Mucosa of gallbladder (tissue), 1 donor: ENCODE results near the gene CD24. TPM values are rescaled to one million over a fixed set of nuclear protein-coding genes. Genes with fewer than 3 reads are reported as not detected.
"Not testable (repeated sequence)": the region's sequence is repeated elsewhere in the genome, so short reads cannot be mapped to it uniquely, and the experiment has no call there.

Experiments used
- DNase-seq: peaks from one replicate; pipeline ENCODE4 v3.0.0-alpha.2; 2020; ENCODE audit warnings: low spot score
- total RNA-seq: library from RNA; stranded (reverse); gene quantifications from one replicate; pipeline ENCODE4 v1.2.1, GENCODE V29; 2021
- donor health status: DM: no; HTN: no; CAD: no.

CD24 gene, protein sequence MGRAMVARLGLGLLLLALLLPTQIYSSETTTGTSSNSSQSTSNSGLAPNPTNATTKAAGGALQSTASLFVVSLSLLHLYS
- 2,531 TPM for total RNA-seq

DNA sequence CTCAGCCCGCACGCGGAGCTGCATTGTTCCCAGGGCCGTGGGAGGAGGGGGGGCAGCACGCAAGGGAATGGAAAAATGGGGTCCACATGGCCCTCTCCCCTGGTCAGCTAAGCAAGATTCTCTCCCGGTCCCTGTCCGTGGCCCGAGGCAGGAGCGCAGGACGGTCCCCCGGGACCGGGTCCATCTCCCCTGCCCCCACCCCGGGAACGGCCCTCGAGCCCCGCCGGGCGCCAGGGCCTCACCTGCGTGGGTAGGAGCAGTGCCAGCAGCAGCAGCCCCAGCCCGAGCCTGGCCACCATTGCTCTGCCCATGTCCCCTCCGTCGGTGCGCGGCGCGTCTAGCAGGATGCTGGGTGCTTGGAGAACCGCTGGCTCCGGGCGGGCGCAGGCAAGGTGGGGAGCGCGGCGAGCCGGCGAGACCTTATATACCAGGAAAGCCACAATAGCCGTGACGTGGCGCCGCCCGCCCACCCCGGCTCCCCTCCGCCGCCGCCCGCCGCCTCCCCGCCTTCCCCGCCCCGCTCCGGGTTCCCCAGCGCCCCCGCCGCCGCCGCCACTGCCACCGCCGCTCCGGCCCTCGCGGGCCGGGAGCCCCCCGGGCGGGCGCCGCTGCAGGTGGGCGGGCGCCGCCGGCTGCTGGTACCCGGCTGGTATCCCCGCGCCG is at the start of gene CD24:
CD24 (minus strand) TSS at position 394 of the 663 bp plus-strand sequence; CDS start at position 311, 83 bp downstream.
- peak; percentile 69 for DNase-seq

DNA sequence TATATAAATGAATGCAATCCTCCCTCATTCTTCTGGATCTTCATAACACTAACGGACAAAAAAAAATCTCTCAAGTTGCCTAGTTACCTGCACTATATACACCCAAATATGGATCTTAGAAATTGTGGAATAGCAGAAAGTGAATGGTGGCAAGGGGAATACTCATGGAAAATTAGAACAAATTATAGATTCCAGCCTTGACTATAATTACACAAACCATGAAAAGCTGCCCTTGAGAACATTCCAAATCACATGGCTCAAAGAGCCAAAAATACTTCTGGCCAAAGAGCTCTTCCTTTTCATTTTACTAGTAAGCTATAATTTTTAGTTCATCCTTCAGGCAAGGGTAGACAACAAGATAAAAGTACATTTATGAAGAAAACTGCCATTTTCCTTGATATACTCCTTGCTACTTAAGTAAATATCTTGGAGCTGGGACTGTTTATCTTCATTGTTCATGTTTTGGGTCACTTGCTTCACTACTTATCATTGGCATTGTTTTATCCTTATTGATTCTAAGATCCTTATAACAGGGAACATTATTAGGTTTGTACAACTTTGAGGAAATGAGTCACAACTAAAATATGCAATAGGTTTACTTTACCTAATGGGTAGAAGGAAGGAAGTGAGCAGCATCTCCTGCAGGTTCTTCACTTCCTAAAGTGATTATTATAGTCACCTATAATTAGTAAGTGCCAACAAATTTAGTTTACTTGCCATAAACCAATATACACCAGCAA is 47.1 kb upstream of the CD24 start:
- no peak for DNase-seq

DNA sequence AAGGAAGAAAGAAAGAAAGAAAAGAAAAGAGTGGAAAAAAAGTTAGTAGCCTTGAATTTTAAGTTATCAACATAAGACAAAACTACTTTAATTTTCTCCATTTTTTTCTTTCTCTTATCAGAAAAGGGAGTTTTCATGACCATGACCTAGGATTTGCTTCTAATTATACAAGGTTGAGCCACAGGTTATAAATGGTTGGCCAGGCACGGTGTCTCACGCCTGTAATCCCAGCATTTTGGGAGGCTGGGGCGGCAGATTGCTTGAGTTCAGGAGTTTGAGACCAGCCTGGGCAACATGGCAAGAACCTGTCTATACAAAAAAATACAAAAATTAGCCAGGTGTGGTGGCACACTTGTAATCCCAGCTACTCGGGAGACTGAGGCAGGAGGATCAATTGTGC is 45.7 kb upstream of the CD24 start:
- DNase-seq, result no peak

DNA sequence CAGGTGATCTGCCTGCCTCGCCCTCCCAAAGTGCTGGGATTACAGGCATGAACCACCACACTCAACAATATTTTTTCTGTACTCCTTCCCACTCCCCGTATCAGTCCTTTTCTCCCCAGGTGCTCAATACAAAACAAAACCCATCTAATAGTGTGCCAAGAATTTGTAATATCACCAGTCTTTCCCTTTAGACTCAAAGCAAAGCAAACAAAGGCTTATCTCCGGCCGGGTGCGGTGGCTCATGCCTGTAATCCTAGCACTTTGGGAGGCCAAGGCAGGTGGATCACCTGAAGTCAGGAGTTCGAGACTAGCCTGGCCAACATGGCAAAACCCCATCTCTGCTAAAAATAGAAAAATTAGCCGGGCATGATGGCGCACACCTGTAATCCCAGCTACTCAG is 45.1 kb upstream of the CD24 start:
- not testable (repeated sequence) for DNase-seq

DNA sequence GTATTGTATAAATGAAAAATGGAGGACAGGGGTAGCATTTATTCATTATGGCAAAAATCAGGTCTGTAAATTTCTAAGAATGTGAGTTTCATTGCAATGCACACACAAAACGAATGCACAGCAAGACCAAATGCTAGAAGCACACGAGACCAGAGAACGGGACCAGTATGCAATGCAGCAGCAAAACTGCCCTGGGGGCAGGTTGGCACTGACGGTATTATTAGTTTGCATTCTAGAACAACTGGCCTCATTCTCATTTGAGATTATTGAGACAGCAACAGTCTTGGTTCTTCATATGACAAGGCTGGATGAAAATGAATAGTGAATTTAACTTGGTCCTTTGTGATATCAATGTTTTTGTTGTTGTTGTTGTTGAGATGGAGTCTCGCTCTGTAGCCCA is 44.5 kb upstream of the CD24 start:
- DNase-seq, result no peak

DNA sequence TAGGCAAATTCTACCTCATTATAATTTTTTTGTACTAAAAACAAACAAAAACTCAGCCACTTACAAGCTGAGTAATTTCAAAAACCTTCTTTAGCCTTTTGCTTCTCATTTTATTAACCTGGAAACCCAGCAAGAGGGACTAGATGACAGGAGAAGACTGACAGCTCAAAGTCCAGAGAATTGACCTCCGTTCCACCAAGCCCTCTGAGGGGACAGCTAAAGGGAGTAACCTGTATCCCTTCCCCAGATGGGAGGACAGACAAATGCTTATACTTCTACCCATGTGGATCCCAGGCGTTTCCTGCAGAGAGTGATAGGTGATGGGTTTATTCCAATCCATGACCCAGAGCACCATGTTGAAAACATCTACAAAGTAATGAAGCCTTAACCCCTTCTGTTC is 35.0 kb upstream of the CD24 start:
- no peak for DNase-seq

DNA sequence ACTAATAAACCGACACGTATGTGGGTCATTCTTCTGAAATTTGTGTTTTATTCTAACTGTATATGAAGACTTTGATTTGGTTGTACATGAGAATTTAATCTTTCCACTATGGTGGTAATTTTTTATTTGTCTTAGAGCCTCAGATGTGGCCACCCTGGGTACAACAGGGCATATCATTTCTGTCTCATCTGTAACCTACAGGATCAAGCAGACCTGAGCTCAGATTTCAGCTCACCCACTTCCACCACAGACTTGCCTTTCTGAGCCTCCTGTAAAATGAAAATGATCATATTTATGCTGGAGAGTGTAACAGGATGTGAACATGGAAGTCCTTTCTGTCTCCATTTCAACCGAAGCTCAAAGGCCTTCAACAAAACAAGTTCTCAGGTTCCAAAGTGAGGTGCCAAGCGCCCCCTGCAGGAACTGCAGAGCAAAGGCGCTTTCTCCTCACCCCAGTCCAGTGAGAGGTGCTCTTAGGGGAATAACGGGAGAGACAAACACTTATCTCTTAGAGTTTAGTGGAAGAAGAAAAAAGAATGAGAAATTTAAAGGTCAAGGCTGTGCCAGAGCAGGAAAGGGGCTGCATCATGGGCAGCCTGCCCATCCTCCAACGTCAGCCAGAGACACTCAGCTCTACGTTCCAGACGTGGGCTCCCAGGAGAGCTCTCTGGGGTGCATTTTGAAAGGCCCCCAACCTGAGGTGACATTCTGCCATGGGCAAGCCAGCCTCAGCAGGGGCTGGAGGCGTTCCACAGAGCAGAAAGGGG is 23.0 kb upstream of the CD24 start:
- DNase-seq, result peak; percentile 33

DNA sequence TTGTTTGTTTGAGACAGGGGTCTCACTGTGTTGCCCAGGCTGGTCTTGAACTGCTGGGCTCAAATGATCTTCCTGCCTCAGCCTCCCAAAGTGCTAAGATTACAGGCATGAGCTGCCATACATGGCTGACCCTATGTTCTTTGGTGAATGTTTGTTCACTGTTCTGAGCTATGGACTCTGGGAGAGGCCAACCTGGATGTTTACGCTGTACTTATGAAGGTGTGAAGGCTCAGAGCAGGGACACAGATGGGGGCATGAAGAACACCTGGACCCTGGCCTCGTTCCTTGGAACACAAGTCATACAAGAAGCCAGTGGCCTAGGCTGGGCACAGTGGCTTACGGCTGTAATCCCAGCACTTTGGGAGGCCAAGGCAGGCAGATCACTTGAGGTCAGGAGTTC is 21.1 kb upstream of the CD24 start:
- DNase-seq, result no peak

DNA sequence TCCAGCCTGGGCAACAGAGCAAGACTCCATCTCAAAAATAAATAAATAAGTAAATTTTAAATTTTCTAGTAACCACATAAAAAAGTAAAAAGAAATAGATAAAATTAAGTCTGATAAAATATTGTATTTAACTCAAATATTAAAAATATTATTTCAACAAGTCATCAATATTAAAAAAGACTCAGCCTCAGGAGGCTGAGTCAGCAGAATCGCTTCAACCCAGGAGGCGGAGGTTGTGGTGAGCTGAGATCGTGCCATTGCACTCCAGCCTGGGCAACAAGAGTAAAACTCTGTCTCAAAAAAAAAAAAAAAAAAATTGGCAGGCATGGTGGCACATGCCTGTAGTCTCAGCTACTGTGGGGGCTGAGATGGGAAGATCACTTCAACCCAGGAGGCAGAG is 15.2 kb upstream of the CD24 start:
- DNase-seq, result not testable (repeated sequence)

DNA sequence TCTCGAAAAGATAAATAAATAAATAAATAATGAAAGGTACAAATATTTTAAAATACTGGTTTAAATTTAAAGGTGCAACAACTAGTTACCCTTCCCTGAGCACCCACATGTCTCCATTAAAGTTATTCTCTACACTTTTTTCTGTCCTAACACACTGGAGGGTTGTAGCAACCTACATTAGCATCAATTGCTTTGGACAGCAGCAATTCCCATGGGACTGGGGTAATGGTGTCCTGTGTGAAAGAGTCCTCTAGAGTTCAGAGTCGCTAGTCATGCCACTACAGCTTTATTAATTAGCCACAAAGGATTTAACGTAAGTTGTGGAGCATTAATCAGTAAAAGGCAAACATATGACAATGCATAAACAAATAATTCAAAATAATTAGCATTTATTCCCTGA is 14.1 kb upstream of the CD24 start:
- no peak for DNase-seq

DNA sequence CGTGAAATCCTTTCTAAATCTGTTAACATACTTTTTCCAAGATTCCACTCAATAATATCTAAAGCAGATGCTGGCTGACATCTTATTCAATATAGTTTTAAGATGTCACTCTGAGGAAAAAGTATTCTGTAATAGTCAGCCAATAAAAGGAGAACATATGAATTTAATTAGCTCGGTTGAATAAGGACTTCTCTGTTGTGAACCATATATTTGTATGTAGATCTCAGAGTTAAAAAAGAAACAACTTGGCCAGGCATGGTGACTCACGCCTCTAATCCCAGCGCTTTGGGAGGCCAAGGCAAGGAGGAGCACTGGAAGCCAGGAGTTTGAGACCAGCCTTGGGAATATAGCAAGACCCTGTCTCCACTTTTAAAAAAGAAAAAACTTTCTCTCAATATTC is 7.4 kb upstream of the CD24 start:
- no peak for DNase-seq

DNA sequence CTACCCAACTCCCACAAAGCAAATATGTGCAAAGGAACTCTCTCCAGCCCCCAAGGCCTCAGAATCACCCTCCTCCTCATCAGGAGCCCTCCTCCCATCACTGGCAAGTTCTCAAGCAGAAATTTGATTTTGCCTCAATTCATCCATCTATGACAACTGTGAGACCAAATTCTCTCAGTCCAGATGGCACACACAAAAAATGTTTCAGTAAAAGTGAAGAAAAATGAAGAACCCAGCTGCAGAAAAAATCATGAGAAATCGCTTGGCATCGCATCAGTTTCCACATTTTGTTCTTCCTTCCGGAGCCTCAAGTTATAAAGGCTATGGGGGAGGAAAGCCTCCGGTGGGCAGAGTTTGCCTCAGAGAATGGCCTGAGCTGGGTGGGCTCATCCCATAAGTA is 6.4 kb upstream of the CD24 start:
- no peak for DNase-seq

DNA sequence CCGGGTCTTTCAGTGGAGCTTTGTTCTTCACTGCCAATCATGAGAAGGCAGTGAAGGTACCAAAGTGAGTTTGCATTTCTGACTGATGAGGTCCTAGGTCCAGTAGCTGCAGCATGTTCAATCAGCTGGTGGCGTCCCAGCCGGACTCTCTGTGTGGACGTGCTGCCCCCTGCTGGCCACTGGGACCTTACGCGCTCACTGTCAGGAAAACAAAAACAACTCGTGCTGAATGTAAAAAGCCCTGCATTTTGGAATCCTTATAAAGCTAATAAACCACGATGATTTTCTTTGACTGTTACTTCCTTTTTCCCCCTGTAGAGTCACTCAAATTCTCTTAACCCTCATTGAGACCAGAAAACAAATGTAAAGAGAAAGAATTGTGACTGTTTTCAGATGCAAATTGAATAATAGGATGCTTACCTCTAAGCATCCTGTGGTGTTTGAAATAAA is 4.9 kb upstream of the CD24 start:
- peak; percentile 89 for DNase-seq

DNA sequence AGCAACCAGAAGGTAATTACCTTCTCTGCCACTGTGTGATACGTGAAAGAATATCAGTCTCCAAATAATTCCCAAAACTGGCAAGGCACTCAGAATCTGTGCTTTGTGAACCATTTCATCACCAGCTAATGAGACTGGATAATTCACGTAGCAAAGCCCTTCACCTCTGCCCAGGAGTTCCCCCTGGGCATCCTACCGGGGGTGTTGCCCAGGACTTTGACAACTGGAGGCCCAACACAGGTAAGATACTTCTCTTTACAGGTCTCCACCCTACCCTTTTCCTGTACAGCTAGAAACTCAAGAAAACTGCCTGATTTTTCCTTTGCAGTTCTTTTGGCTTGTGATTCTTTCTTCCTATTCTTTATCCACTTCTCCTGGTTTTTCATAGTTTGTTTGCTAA is 2.7 kb upstream of the CD24 start:
- no peak for DNase-seq

DNA sequence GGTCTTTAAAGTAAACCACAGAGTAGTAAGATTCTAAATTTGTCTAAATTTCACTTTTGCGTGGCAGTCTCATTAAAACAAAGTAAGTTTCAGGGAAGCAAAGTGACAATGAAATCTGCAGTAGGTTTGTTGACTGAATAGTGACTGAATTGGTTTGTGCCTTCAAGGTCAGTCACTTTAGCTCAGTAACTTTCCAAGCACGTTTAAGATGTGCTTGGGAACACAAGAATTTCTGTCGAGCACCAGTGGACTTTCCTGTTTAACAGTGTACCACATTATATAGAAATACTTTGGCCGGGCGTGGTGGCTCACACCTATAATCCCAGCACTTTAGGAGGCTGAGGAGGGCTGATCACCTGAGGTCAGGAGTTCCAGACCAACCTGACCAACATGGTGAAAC is 1.7 kb upstream of the CD24 start:
- no peak for DNase-seq

DNA sequence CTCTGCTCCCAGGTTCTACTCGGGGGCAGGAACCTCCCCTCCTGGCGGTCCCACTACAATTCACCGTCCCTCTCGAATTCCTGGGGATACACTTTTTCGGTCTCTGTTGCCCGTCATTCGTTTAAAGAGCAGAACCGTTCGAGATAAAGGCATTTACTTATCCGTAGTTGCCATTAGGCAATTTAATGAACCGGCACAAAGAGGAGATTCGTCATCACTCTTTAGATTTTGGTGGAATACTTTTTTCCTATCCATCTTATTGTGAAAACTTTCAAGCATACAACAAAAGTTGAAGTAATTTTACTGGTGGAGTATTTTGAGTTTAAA is 1.2 kb upstream of the CD24 start:
- no peak for DNase-seq

DNA sequence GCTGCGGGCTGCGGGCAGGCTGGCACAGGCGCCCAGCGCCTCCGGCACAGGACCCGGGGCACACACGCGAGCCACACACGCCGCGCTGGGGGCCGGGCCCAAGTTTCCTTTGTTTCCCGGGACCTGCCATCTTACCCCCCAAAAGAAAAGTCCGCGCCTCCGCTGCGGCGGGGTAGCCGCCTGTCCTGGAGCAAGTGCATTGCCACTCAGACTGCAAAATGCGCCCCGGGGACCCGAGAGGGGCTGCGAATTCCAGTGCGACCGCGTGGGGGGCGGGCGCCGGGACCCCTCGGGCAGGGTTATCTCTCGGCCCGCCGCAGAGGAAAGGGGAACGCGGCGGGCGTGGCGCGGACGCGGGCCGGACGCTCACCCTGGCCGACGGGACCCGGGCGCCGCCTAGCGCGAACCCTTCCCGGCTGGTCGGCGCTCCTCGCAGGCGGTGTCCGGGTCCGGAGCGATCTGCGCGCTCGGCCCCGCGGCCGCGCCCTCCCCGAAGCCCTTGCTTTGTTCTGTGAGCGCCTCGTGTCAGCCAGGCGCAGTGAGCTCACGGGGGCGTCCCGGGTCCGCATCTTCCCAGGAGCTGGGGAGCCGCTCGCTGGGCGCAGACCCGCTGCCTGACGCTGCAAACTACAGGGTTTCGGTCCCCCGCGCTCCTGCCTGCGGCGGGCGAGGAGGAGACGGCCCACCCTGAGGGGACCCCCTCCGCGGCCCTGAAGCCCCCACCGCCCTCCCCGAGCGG is 639 bp upstream of the CD24 start:
- peak; percentile 53 for DNase-seq

DNA sequence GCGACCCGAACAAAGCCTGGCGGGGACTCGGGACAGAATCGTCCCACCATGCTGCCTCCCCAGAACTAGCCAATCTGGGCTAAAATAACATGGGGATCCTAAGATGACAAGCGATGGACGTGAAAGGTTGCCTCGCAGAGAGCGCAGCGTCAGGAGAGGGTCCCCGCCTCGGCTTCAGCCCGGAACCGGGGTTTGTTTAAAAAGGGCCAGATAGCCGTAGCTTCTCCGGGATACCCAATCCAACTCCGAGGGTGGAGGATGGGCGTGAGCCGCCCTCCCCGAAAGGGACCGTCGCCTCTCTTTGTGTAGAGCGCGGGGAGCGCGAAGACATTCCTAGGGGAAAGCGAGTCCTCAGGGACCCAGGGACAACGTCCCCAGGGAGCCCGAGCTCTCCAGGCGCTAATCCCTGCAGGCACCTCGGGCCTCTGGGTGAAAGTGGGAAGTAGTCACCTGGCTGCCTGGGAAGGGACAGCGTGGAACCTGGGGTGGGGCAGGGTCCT is 643 bp downstream of the CD24 start:
- no peak for DNase-seq

DNA sequence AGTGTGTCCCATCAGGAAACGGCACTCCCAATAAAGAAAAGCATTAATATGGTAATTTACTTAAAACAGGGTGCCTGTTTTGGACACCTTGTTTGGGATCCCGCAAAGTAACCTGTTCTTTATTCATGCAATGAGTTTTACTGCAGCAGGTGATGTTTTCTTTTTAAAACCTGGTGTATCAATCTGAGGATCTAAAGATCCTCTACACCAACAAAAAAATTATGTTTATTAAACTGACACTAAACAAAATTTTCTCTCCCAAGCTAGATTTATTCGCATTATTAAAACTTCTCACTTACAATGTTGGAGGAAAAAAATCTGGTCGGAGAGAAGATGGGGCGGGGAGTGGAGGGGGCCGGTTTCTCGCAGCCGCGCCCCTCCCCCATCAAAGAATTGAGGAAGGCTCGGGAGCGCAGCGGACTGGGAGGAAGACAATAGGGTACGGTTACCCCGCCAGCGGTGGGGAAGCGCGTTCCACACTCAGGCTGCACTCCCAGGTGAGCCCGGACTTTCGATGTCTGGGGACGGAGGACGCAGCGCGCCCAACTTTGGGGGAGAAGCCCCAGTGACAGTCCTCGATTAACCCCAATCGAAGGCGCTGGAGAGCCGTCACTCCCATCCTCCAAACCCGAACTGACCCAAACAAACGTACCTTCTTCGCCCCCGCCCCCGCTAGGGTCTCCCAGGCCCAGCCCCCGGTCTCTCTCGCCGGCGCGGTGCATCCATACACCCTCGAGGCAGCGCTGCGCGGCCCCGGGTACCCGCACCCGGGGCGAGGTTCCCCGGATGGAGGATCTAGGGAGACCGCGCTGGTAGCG is 1.3 kb downstream of the CD24 start:
- no peak for DNase-seq

DNA sequence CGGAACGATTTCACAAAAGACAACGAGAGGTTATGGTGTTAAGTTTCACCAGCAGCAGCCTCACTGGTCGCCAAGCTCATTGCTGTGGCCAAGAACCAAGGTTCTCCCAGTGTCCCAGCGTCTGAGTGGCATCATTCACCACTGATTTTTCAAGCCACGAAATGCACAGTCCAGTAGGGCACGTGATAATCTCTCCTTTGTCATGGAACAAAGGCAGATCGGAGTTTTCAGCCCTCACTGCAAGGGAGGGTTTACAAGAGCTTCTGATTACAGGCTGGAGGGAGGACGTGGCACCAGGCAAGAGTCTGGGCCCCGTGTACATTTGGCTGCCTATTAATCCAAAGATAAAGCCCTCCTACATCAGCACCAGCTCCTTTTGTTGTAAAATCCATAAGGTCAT is 2.0 kb downstream of the CD24 start:
- DNase-seq, result no peak

DNA sequence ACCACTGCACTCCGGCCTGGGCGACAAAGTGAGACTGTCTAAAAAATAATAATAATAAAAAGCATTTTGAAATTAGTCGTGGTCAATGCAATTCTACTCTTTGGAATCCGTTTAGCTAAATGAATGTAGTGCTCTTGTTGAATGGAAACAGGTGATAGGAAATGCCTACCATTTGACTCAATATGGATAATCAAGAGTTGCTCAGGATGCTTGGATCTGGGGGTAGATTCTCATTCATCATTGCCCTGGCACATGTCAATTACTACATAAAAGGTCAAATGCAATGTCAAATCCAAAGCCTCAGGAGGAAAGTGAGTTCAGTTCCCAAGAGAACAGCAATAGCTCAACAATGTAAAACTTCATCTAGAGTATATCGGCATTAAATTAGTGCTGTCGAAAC is 3.8 kb downstream of the CD24 start:
- DNase-seq, result not testable (repeated sequence)
